K562 (cell line): ENCODE results near the gene EMILIN1. TPM values are rescaled to one million over a fixed set of nuclear protein-coding genes. Genes with fewer than 3 reads are reported as not detected.
A peak's percentile ranks its signal among the peaks of the same experiment; 100 is the strongest.

Source experiments
- BRCA1 ChIP-seq, 2 experiments: fragments of 450-650 bp in 1 of 2; sonication (generic) in 1 of 2; formaldehyde crosslinking in 1 of 2; IDR thresholded peaks; 2 replicates each; pipeline versions ENCODE4 v1.5.0 to v1.6.1; 2017 to 2020; ENCODE audit warnings: mild to moderate bottlenecking in 1 of 2, missing genetic modification reagents in 1 of 2
- CBX2 ChIP-seq: fragments of 200-600 bp; sonication (generic); IDR thresholded peaks from one replicate; pipeline ENCODE4 v1.6.1; 2012; ENCODE audit warnings: mild to moderate bottlenecking, low read length, inconsistent platforms; ENCODE audit not compliant: insufficient read depth, poor library complexity, severe bottlenecking
- CBX8 ChIP-seq: fragments of 200-600 bp; sonication (generic); IDR thresholded peaks from 2 replicates; pipeline ENCODE4 v1.6.1; 2012; ENCODE audit warnings: borderline replicate concordance, mixed run types, low read depth, mild to moderate bottlenecking, moderate library complexity, mixed read lengths, low read length, control low read depth, inconsistent platforms; ENCODE audit not compliant: poor library complexity, severe bottlenecking; ENCODE audit errors: extremely low read depth
- FOXK2 ChIP-seq, 2 experiments: fragments of 450-650 bp; IDR thresholded peaks in 1 of 2; conservative IDR thresholded peaks in 1 of 2; 2 replicates each; pipeline ENCODE4 v1.6.1; 2016; ENCODE audit warnings: low read depth in 2 of 2, mild to moderate bottlenecking in 1 of 2
- POLR2A ChIP-seq: fragments of 450-650 bp; conservative IDR thresholded peaks from 2 replicates; pipeline ENCODE4 v1.6.1; 2016
- SNRNP70 ChIP-seq: fragments of 200-400 bp; formaldehyde crosslinking; optimal IDR thresholded peaks from 2 replicates; pipeline ENCODE3; 2017; ENCODE audit warnings: low read depth, low read length
- TCF3 ChIP-seq: sonication (generic); formaldehyde crosslinking; IDR thresholded peaks from 2 replicates; pipeline ENCODE4 v1.4.0; 2020; ENCODE audit warnings: mild to moderate bottlenecking, missing genetic modification reagents
- TOE1 ChIP-seq, 2 experiments: fragments of 450-650 bp in 1 of 2; sonication (generic) in 1 of 2; formaldehyde crosslinking in 1 of 2; IDR thresholded peaks; 2 replicates each; pipeline versions ENCODE4 v1.7.1 to v1.8.0; 2016 to 2022; ENCODE audit warnings: borderline replicate concordance in 2 of 2, mild to moderate bottlenecking in 2 of 2, antibody characterized with exemption in 1 of 2, inconsistent platforms in 1 of 2, low read depth in 1 of 2, missing genetic modification reagents in 1 of 2, moderate library complexity in 1 of 2
- ZBTB9 ChIP-seq: fragments of 450-650 bp; formaldehyde crosslinking; IDR thresholded peaks from 2 replicates; pipeline ENCODE4 v1.4.0; 2020; ENCODE audit warnings: mild to moderate bottlenecking, moderate library complexity
- ZFP1 ChIP-seq: fragments of 450-650 bp; formaldehyde crosslinking; IDR thresholded peaks from 2 replicates; pipeline ENCODE4 v1.4.0; 2020; ENCODE audit warnings: mild to moderate bottlenecking, mixed read lengths
- ZFP91 ChIP-seq: sonication (generic); formaldehyde crosslinking; IDR thresholded peaks from 2 replicates; pipeline ENCODE4 v1.8.0; 2022; ENCODE audit warnings: mild to moderate bottlenecking, missing genetic modification reagents
- polyA plus RNA-seq, 8 experiments: library from polyadenylated mRNA; depleted of rRNA in 4 of 8; stranded (reverse) in 5 of 8; unstranded in 3 of 8; fragments of >200 nt; fragmentation: Nextera tagmentation in 2 of 8; fragmentation: Illumina TruSeq in 1 of 8; extraction: Ambion mirVana in 2 of 8; extraction: Trizol in 1 of 8; gene quantifications; 2 replicates each; pipeline versions ENCODE4 v1.2.1 to v1.2.3, GENCODE V29; 2011 to 2014; ENCODE audit warnings: inconsistent platforms in 1 of 8, missing spikeins in 1 of 8
- total RNA-seq, 7 experiments: library from RNA; depleted of rRNA in 6 of 7; stranded (reverse); fragments of >200 nt in 6 of 7; fragmentation: Illumina TruSeq in 2 of 7; extraction: Trizol in 2 of 7; gene quantifications; 2 replicates each; pipeline versions ENCODE4 v1.2.1 to v1.2.3, GENCODE V29; 2011 to 2021; ENCODE audit warnings: low replicate concordance in 1 of 7
- TF ChIP-seq, protein P1 (sequence below): fragments of 450-650 bp; formaldehyde crosslinking; IDR thresholded peaks from 2 replicates; pipeline ENCODE4 v1.4.0; 2022; ENCODE audit warnings: mild to moderate bottlenecking, moderate library complexity
- TF ChIP-seq, protein P2 (sequence below): sonication (generic); IDR thresholded peaks from 2 replicates; pipeline ENCODE4 v1.6.1; 2016
- TF ChIP-seq, protein P3 (sequence below): sonication (generic); formaldehyde crosslinking; IDR thresholded peaks from 2 replicates; pipeline ENCODE4 v1.8.0; 2022; ENCODE audit warnings: mild to moderate bottlenecking, missing genetic modification reagents

Gene EMILIN1
- total and polyA plus RNA-seq, 9 of the 15 experiments (the other 6 are each of a cell fraction or from before 2014, with no cell fraction given): 0.04 to 2.7 (median 0.54) TPM; not detected in 2

DNA sequence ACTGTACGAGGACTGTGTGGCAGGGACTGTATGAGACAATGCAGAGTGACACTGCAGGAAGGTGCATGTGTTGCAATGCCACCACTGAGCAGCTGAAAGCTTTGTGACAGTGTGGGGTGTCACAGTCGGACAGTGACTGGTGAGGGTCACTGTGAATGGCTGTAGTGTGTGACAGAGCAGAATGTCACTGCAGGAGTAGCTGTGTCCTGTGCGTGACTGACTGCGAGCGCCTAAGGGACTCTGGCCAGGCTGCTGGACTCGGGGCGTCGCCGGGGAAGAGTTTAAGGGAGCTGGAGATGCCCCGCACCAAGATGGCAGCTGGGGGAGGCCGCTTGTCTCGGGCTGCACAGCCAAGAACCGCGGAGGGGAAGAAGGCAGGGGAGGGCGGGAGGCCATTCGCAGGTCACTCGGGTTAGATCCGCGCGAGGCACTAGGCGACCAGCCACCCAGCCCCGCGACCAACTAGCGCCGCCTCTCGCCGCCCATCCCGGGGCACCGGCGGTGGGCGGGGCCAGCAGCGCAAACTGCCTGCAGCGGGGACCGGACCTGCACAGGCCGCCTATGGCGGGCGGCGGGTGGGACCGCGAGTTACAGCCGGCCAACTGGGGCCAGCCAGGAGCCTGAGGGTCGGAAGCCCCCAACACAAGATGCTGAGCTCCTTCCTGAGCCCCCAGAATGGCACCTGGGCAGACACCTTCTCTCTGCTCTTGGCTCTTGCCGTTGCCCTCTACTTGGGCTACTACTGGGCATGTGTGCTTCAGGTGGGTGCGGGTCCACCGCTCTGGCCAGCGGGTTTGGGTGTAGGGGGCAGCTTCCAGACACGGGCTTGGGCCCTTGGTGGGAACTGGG, 45.1 kb downstream of the EMILIN1 start, which contains the start of gene ABHD1 (continued):
- TF ChIP-seq TOE1 (IDR thresholded peaks at IDR 0.05; ENCODE audit: borderline replicate concordance) (no peak), TOE1 (CRISPR knock-in tag; IDR thresholded peaks at IDR 0.05; ENCODE audit: borderline replicate concordance, low read depth) (no peak), SNRNP70 (no peak), ZFP1 (no peak), FOXK2 (conservative IDR thresholded peaks at IDR 0.05 in 1 of 2, IDR thresholded peaks at IDR 0.05 in 1 of 2; ENCODE audit: low read depth in 2 of 2) (no peak), CBX8 (no peak), CBX2 (no peak), POLR2A (no peak), TCF3 (CRISPR knock-in tag) (no peak), BRCA1 (IDR thresholded peaks at IDR 0.05) (no peak), BRCA1 (CRISPR knock-in tag; IDR thresholded peaks at IDR 0.05) (no peak), ZFP91 (CRISPR knock-in tag) (no peak), ZBTB9 (CRISPR knock-in tag) (0 out of 2 replicates have a peak, but pooled peaks have one; percentile 55)
- TF ChIP-seq, protein P1, sequence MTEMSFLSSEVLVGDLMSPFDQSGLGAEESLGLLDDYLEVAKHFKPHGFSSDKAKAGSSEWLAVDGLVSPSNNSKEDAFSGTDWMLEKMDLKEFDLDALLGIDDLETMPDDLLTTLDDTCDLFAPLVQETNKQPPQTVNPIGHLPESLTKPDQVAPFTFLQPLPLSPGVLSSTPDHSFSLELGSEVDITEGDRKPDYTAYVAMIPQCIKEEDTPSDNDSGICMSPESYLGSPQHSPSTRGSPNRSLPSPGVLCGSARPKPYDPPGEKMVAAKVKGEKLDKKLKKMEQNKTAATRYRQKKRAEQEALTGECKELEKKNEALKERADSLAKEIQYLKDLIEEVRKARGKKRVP (CRISPR knock-in tag): no peak
- TF ChIP-seq, protein P2, sequence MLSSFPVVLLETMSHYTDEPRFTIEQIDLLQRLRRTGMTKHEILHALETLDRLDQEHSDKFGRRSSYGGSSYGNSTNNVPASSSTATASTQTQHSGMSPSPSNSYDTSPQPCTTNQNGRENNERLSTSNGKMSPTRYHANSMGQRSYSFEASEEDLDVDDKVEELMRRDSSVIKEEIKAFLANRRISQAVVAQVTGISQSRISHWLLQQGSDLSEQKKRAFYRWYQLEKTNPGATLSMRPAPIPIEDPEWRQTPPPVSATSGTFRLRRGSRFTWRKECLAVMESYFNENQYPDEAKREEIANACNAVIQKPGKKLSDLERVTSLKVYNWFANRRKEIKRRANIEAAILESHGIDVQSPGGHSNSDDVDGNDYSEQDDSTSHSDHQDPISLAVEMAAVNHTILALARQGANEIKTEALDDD: no peak
- TF ChIP-seq, protein P3, sequence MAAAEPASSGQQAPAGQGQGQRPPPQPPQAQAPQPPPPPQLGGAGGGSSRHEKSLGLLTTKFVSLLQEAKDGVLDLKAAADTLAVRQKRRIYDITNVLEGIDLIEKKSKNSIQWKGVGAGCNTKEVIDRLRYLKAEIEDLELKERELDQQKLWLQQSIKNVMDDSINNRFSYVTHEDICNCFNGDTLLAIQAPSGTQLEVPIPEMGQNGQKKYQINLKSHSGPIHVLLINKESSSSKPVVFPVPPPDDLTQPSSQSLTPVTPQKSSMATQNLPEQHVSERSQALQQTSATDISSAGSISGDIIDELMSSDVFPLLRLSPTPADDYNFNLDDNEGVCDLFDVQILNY: no peak
